GM13977 (cell line): Measurements from ENCODE around the gene NHLH2.
A peak's percentile ranks its signal among the peaks of the same experiment; 100 is the strongest.

Experiments used
- DNase-seq: peaks from one replicate; pipeline ENCODE4 v3.0.0; 2012; ENCODE audit warnings: low spot score
- CTCF ChIP-seq: IDR thresholded peaks from 2 replicates; pipeline ENCODE4 v1.5.1; 2012; ENCODE audit warnings: mild to moderate bottlenecking, control low read depth; ENCODE audit not compliant: insufficient read depth; ENCODE audit errors: extremely low read depth, missing control alignments
- in situ Hi-C: fragments of 300-500 bp; cut with MboI; formaldehyde crosslinking; loops from one replicate; pipeline ENCODE4 v1.12.0; 2022; ENCODE audit warnings: low sequenced_read_pairs, low pct_unique_long_range_greater_than_20kb, mixed read lengths, inconsistent platforms; ENCODE audit not compliant: unreplicated experiment

Gene NHLH2

DNA sequence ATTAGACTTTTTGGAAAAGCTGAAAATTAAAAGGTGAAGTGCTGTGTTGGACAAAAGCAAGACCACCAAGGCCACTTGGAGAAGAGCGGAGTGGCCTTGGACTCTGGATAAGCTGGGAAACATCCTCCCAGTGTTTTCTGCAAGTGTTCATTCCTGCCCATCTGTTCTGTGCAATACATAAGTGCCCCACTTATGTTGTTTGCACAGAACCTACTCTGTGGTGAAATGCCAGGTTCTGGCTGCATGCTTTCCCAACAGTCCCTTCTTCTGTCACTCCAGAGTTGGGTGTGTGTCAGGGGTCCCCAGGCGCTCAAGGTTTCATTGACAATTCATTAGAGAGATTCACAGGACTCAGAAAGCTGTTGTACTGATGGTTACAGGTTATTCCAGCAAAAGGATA, 30.3 kb downstream of the NHLH2 start:
- no peak for TF ChIP-seq CTCF
- in situ Hi-C loops, result no loop called here
- no peak for DNase-seq

GRCh38 chr1:115809847-115810246, 31.1 kb downstream of the NHLH2 start:
- no peak for TF ChIP-seq CTCF
- no peak for DNase-seq
- in situ Hi-C loops, result loop anchor here (10.0 kb wide), 1 partner anchor 175 kb away; no protein-coding TSS in a partner anchor

DNA sequence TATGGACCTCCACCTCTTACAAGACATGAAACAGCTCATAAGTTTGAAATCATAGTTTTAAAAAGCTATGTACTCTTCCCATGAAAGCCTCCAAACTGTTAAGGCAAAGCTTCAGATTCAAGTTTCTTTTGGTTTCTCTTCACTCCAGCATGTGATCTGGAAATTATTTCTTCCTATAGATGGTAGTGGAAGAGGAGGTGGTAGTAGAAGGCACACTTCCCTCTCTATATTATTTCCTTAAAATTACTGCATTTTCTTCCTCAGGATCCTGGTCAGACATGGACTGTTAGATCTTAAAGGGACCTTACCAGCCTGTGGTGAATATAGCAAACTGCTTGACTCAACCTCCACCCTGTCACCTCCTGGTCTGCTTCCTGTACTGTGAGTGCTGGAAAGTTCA, 31.9 kb downstream of the NHLH2 start:
- no peak for TF ChIP-seq CTCF
- no peak for DNase-seq
- in situ Hi-C loops, result loop anchor here (10.0 kb wide), 1 partner anchor 176 kb away; no protein-coding TSS in a partner anchor

- DNase-seq, result no peak
- in situ Hi-C loops, result loop anchor here (10.0 kb wide), 1 partner anchor 177 kb away; no protein-coding TSS in a partner anchor
- TF ChIP-seq CTCF, result peak; percentile 71
Measured at GRCh38 chr1:115807723-115808122, 33.2 kb downstream of the NHLH2 start.

GRCh38 chr1:115805597-115805996, 35.3 kb downstream of the NHLH2 start:
- DNase-seq, result no peak
- in situ Hi-C loops, result loop anchor here (10.0 kb wide), 1 partner anchor 179 kb away; no protein-coding TSS in a partner anchor
- TF ChIP-seq CTCF, result no peak

- TF ChIP-seq CTCF, result no peak
- DNase-seq, result no peak
- in situ Hi-C loops, result loop anchor here (10.0 kb wide), 1 partner anchor 182 kb away; no protein-coding TSS in a partner anchor
Measured at GRCh38 chr1:115802416-115802815, 38.5 kb downstream of the NHLH2 start.

DNA sequence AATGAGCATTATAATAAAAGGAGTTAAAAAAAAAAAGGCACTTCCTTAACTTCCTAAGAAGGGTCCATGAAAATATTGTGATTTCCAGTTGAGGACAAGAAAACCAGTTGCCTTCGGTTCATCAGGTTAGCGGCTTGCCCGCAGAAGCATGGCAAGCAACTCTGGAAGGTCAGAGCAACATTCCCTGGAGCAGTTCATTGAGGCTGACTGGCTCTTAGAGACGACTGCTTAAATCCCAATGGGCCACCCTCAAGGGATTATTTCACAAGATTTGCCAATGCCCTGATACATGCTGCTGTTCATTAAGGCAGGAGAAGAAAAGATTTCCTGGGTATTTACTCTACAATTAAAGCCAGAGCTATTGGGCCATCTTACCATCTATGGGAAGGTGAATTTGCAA, 43.4 kb downstream of the NHLH2 start:
- in situ Hi-C loops, result no loop called here
- no peak for TF ChIP-seq CTCF
- DNase-seq, result no peak
